Bronchial smooth muscle cell (primary cell): ENCODE measurements around the gene UHMK1. TPM values are rescaled to one million over a fixed set of nuclear protein-coding genes. Genes with fewer than 3 reads are reported as not detected.

ENCODE experiments used
- total RNA-seq: library from RNA; depleted of rRNA; stranded (reverse); fragments of >200 nt; gene quantifications from 2 replicates; pipeline ENCODE4 v1.2.1, GENCODE V29; 2014

UHMK1 gene, protein sequence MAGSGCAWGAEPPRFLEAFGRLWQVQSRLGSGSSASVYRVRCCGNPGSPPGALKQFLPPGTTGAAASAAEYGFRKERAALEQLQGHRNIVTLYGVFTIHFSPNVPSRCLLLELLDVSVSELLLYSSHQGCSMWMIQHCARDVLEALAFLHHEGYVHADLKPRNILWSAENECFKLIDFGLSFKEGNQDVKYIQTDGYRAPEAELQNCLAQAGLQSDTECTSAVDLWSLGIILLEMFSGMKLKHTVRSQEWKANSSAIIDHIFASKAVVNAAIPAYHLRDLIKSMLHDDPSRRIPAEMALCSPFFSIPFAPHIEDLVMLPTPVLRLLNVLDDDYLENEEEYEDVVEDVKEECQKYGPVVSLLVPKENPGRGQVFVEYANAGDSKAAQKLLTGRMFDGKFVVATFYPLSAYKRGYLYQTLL
- 26.4 and 43.5 TPM in 2 replicates for total RNA-seq

DNA sequence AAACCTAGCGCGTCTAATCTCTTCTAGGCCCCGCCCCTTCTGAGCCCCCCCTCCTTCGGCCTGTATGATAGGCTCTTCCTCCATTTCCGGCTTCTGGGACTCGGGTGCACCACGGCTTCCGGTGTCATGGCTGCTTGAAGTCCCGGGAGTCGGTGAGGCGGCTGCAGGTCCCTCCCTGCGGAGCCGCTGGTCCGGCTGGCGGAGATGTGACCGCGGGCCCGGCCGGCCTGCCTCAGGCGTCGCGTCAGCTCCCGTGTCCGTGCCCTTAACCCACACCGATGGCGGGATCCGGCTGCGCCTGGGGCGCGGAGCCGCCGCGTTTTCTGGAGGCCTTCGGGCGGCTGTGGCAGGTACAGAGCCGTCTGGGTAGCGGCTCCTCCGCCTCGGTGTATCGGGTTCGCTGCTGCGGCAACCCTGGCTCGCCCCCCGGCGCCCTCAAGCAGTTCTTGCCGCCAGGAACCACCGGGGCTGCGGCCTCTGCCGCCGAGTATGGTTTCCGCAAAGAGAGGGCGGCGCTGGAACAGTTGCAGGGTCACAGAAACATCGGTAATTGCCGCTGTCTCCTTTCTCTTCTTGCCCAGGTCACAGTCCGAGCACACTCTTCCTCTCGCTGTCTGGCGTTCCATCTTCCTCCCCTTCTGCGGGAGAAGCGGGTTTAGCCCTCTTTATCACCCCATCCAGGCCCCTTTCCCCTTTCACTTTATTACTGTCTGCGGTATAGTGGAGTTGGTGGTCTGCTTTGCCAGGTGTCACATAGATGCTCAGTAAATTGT lies at the start of gene UHMK1:
UHMK1 (plus strand) TSS at position 96 of the 773 bp plus-strand sequence; CDS start at position 279, 183 bp downstream.

DNA sequence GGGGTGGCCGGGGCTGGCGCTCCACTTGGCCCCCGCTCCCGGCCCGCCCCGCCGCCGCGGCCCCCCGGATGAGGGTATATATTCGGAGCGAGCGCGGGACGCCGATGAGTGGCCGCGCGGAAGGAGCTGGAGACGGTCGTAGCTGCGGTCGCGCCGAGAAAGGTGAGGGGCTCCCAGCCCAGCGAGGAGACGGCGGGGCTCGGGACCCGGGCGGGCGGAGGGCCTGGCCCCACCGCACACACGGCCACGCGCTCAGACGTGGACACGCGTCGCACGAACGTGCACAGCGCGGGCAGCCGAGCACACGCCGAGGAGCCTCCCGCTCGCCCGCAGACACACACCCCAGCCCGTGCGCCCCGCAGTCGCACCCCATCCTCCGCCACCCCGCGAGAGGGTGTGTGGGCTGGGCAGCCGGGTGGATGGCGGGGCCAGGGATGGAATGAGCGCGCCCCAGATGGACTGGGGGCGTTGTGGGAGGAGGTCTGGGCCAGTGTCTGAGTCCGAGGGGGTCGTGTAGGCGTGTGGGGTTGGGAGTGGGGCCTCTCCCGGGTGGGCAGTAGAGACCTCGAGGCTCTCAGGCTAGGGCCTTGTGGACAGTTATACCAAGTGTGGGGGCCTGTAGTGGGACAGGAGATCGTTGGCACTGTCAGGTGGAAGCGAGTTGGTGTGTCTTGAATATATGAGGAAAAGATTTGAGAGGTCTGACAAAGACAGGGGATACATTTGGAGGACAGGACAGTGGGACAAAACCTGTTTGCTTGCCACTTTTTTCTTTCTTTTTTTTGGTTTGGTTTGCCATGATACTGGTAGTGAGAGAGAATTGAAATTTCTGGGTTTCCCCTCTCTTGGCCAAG lies 64.2 kb downstream of the UHMK1 start, which contains the start of gene UAP1:
UAP1 (plus strand) TSS at position 107 of the 854 bp plus-strand sequence. CDS start 4,347 bp downstream, outside the sequence.

Other genes with a start within 250 kb of the UHMK1 start
- not detected in 2 replicates for gene SPATA46, start 121.0 kb upstream of the UHMK1 start, total RNA-seq
- under 0.01 TPM in 1 of 2 replicates, not detected in the other for gene C1orf226, start 116.1 kb upstream of the UHMK1 start, total RNA-seq
- gene SH2D1B, start 85.7 kb upstream of the UHMK1 start, total RNA-seq = under 0.01 TPM in 1 of 2 replicates, not detected in the other
- gene UAP1, start 63.9 kb downstream of the UHMK1 start, total RNA-seq = 51.0 and 63.7 TPM in 2 replicates
- 158 and 224 TPM in 2 replicates for gene DDR2, start 134.6 kb downstream of the UHMK1 start, total RNA-seq